Panc1 (cell line): Measurements from ENCODE around the gene PRF1.

Source experiments
- CTCF ChIP-seq: fragments of 450-650 bp; IDR thresholded peaks from 2 replicates; pipeline ENCODE4 v1.5.1; 2017; ENCODE audit warnings: mild to moderate bottlenecking
- POLR2AphosphoS5 ChIP-seq: IDR thresholded peaks from 2 replicates; pipeline ENCODE4 v1.6.1; 2012; ENCODE audit warnings: mild to moderate bottlenecking, low read depth, low read length, moderate library complexity
- REST ChIP-seq, 2 experiments: IDR thresholded peaks; 2 replicates each; pipeline ENCODE4 v1.6.1; 2011 to 2012; ENCODE audit warnings: low read depth in 2 of 2, control low read depth in 1 of 2, low read length in 1 of 2, mild to moderate bottlenecking in 1 of 2, moderate library complexity in 1 of 2; ENCODE audit not compliant: insufficient read depth in 1 of 2
- SIN3A ChIP-seq: IDR thresholded peaks from 2 replicates; pipeline ENCODE4 v1.6.1; 2012; ENCODE audit warnings: low read depth, mild to moderate bottlenecking, low read length, moderate library complexity, borderline replicate concordance; ENCODE audit not compliant: insufficient read depth

GRCh38 chr10:70616761-70617160 is 14.2 kb upstream of the PRF1 start:
- TF ChIP-seq CTCF (no peak), POLR2AphosphoS5 (no peak), SIN3A (no peak), REST (IDR thresholded peaks at IDR 0.05; ENCODE audit: insufficient read depth in 1 of 2, low read depth in 2 of 2, low read length in 1 of 2) (no peak)
